ENCODE results near the gene GBX1. TPM values are rescaled to one million over a fixed set of nuclear protein-coding genes. Genes with fewer than 3 reads are reported as not detected.
A peak's percentile ranks its signal among the peaks of the same experiment; 100 is the strongest.

The GBX1 gene
- polyA plus RNA-seq, 2 of the 4 experiments (the other 2 are of a cell fraction): not detected

- no peaks in the 10 kb centered on the region for H3K9me3 ChIP-seq
- H3K4me1 ChIP-seq: peaks cover 7% of the 10 kb centered on the region; the same call in 2 of the 3 replicates
- peak; percentile 66 for TF ChIP-seq MAFK (IDR thresholded peaks at IDR 0.05; ENCODE audit: partially characterized antibody)
- no peak for TF ChIP-seq REST (IDR thresholded peaks at IDR 0.05)
- FAIRE-seq (no peak), DNase-seq (ENCODE audit: low read depth in 1 of 2, low spot score in 1 of 2) (no peak), ATAC-seq (peak; percentile 49; a peak in 2 of 6 replicates)
- H3K4me2 ChIP-seq: no peak overlapping the region
- POLR2A ChIA-PET: no interaction called here
- H3K4me3 ChIP-seq: no peak overlapping the region
- no peak overlapping the region for H3K27ac ChIP-seq
- 42% methylated on average over 6 of the region's 6 CpGs for WGBS (ENCODE audit: missing lambda C conversion rate)
- CTCF ChIA-PET: interaction anchor here (0.7 to 5.5 kb wide), 6 partner anchors 14 to 1417 kb away, joined by 3 to 55 read pairs (median 3); partner anchors contain the start of gene GBX1
These were observed 14.6 kb downstream of the GBX1 start for GRCh38 chr7:151152643-151153513.

GRCh38 chr7:151150388-151150787 is 17.1 kb downstream of the GBX1 start:
- H3K9me3 ChIP-seq: no peaks in the 10 kb centered on the region
- no peak overlapping the region for H3K27ac ChIP-seq
- H3K4me3 ChIP-seq: no peak overlapping the region
- CTCF ChIA-PET: interaction anchor here (0.7 to 2.2 kb wide), 9 partner anchors 11 to 165 kb away, joined by 3 to 10 read pairs (median 3); partner anchors contain the start of gene GBX1
- 71% methylated on average over 3 of the region's 3 CpGs for WGBS (ENCODE audit: missing lambda C conversion rate)
- H3K4me2 ChIP-seq: no peak overlapping the region
- FAIRE-seq (no peak), DNase-seq (ENCODE audit: low read depth in 1 of 2, low spot score in 1 of 2) (no peak), ATAC-seq (no peak)
- H3K4me1 ChIP-seq: no peaks in the 10 kb centered on the region
- TF ChIP-seq EP300 (IDR thresholded peaks at IDR 0.05) (no peak), HES2 (IDR thresholded peaks at IDR 0.05) (no peak), FOSB (CRISPR knock-in tag; IDR thresholded peaks at IDR 0.05) (no peak), FOXS1 (CRISPR knock-in tag; IDR thresholded peaks at IDR 0.05) (no peak), ESRRA (IDR thresholded peaks at IDR 0.05; ENCODE audit: borderline replicate concordance, low read length) (no peak), TFCP2L1 (CRISPR knock-in tag; IDR thresholded peaks at IDR 0.05) (no peak), KDM5A (IDR thresholded peaks at IDR 0.05) (no peak), RFX5 (IDR thresholded peaks at IDR 0.05) (no peak), HEYL (CRISPR knock-in tag; IDR thresholded peaks at IDR 0.05) (no peak), REST (IDR thresholded peaks at IDR 0.05) (no peak), MAZ (IDR thresholded peaks at IDR 0.05; ENCODE audit: borderline replicate concordance, low read depth, low read length) (no peak)
- POLR2A ChIA-PET: no interaction called here
